ENCODE measurements around the gene STS.

DNA sequence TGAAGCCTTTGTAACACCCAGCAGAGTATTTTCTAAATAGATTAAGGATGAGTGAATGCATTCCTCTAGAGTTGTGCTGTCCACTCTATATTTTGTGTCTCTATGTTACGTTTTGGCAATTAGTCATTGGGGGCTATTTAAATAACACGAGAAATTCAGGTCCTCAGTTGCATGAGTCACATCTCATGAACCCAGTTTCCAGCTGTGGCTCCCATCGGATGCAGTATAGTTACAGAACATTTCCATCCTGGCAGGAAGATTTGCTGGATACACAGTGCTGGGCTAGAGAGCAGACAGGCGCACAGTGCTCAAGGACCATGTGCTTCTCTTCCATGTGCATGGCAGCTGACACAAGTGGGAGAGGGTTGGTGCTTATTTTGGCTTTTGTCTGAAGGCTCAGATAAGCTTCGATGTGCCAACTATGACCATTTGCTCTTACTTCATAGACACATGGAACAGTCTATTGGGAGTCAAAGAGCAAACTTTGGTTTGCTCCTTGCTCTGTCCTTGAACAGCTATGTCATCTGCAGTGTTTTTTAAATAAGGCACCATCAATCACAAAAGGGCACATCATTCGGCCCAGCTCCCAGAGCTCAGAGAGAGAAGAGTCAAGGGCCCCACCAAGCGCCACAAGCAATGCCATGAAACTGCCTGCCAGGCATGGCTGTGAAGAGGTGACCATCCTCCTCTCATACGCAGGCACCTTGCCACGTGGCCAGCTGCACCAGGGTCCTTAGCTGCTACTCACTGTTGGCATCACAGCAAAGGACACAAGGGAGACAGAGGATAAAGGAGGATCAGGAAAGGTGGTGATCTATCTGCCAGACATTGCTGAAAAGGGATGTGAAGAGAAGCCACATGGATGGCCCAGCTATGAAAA, 8.1 kb upstream of the STS start:
- TF ChIP-seq CTCF (conservative IDR thresholded peaks at IDR 0.05) (no peak), ZFX (IDR thresholded peaks at IDR 0.05) (no peak)

Measured in C4-2B (cell line).